Measurements from ENCODE around the gene HTT.

Gene HTT

GRCh38 chr4:3238721-3239120 lies 164.2 kb downstream of the HTT start:
- H3K4me3 ChIP-seq (ENCODE audit: low read depth, low read length): no peak overlapping the region
- TF ChIP-seq CTCF (IDR thresholded peaks at IDR 0.05; ENCODE audit: insufficient read depth, low read depth, low read length, missing control alignments): no peak
- DNase-seq (ENCODE audit: low read depth): no peak

- TF ChIP-seq CTCF (IDR thresholded peaks at IDR 0.05; ENCODE audit: insufficient read depth, low read depth, low read length, missing control alignments): no peak
- no peak for DNase-seq (ENCODE audit: low read depth)
Observed at GRCh38 chr4:3239303-3239702, 164.8 kb downstream of the HTT start.

GRCh38 chr4:3239998-3240920 lies 165.8 kb downstream of the HTT start:
- TF ChIP-seq CTCF (IDR thresholded peaks at IDR 0.05; ENCODE audit: insufficient read depth, low read depth, low read length, missing control alignments): no peak
- no peak for DNase-seq (ENCODE audit: low read depth)

More at GRCh38 chr4:3239303-3239702, 164.8 kb downstream of the HTT start:
- no peak overlapping the region for H3K4me3 ChIP-seq (ENCODE audit: low read depth, low read length)

DNA sequence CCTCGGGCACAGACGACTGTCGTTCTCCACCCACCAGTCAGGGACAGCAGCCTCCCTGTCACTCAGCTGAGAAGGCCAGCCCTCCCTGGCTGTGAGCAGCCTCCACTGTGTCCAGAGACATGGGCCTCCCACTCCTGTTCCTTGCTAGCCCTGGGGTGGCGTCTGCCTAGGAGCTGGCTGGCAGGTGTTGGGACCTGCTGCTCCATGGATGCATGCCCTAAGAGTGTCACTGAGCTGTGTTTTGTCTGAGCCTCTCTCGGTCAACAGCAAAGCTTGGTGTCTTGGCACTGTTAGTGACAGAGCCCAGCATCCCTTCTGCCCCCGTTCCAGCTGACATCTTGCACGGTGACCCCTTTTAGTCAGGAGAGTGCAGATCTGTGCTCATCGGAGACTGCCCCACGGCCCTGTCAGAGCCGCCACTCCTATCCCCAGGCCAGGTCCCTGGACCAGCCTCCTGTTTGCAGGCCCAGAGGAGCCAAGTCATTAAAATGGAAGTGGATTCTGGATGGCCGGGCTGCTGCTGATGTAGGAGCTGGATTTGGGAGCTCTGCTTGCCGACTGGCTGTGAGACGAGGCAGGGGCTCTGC lies 166.5 kb downstream of the HTT start:
- DNase-seq (ENCODE audit: low read depth): no peak
- no peak overlapping the region for H3K4me3 ChIP-seq (ENCODE audit: low read depth, low read length)
- TF ChIP-seq CTCF (IDR thresholded peaks at IDR 0.05; ENCODE audit: insufficient read depth, low read depth, low read length, missing control alignments): no peak

More at GRCh38 chr4:3239998-3240920, 165.8 kb downstream of the HTT start:
- no peak overlapping the region for H3K4me3 ChIP-seq (ENCODE audit: low read depth, low read length)

DNA sequence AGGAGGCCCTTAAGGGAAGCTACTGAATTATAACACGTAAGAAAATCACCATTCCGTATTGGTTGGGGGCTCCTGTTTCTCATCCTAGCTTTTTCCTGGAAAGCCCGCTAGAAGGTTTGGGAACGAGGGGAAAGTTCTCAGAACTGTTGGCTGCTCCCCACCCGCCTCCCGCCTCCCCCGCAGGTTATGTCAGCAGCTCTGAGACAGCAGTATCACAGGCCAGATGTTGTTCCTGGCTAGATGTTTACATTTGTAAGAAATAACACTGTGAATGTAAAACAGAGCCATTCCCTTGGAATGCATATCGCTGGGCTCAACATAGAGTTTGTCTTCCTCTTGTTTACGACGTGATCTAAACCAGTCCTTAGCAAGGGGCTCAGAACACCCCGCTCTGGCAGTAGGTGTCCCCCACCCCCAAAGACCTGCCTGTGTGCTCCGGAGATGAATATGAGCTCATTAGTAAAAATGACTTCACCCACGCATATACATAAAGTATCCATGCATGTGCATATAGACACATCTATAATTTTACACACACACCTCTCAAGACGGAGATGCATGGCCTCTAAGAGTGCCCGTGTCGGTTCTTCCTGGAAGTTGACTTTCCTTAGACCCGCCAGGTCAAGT lies 167.5 kb downstream of the HTT start:
- TF ChIP-seq CTCF (IDR thresholded peaks at IDR 0.05; ENCODE audit: insufficient read depth, low read depth, low read length, missing control alignments): no peak
- no peak for DNase-seq (ENCODE audit: low read depth)
- H3K4me3 ChIP-seq (ENCODE audit: low read depth, low read length): no peak overlapping the region

GRCh38 chr4:3243136-3243780 lies 168.8 kb downstream of the HTT start:
- no peak for TF ChIP-seq CTCF (IDR thresholded peaks at IDR 0.05; ENCODE audit: insufficient read depth, low read depth, low read length, missing control alignments)
- no peak for DNase-seq (ENCODE audit: low read depth)
- H3K4me3 ChIP-seq (ENCODE audit: low read depth, low read length): no peak overlapping the region
